Hematopoietic multipotent progenitor cell (in vitro differentiated cells): Measurements from ENCODE around the gene DMKN. TPM values are rescaled to one million over a fixed set of nuclear protein-coding genes. Genes with fewer than 3 reads are reported as not detected.

Experiments used
- DNase-seq, 3 donors: peaks; one replicate each; pipeline ENCODE4 v3.0.0-alpha.2; 2011 to 2015; ENCODE audit warnings: low read depth in 2 of 3, low spot score in 2 of 3
- total RNA-seq: library from RNA; depleted of rRNA; stranded (reverse); fragments of >200 nt; gene quantifications from one replicate; pipeline ENCODE4 v1.2.3, GENCODE V29; 2012

Gene DMKN
- total RNA-seq, 1 donor, result 1.6 TPM

DNA sequence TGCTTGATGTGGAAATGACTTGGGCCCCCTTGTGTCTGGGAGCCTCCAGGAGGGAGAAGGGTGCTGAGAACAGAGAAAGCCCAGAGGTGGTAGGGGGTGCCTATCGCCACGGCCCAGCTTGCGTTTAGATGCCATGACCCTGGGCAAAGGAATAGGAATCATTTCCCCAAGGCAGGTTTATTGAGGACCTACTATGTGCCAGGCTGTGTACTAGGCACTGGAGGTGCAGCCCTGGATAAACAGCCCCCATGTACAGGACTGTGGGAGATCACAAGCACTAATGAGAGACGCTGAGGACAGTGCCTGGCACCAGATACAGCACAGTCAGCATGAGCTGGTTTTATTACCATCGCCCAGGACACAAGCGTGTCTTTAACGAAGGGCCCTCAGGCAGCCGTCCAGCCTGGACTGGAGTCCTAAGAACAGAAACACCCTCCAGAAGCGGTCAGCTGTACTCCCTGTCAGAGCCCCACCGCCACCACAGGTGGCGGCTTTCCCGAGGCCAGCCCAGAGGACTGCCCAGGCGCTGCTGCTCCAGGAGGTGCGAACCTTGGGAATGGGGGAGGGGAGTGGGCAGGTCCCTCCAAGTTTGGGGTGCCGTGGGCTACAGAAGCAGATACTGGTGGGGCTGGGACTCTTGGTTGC is 36.6 kb upstream of the DMKN start:
- DNase-seq, result no peak

GRCh38 chr19:35549174-35549788 is 35.8 kb upstream of the DMKN start:
- DNase-seq, result peak; percentile 52 to 85 (median 58)

DNA sequence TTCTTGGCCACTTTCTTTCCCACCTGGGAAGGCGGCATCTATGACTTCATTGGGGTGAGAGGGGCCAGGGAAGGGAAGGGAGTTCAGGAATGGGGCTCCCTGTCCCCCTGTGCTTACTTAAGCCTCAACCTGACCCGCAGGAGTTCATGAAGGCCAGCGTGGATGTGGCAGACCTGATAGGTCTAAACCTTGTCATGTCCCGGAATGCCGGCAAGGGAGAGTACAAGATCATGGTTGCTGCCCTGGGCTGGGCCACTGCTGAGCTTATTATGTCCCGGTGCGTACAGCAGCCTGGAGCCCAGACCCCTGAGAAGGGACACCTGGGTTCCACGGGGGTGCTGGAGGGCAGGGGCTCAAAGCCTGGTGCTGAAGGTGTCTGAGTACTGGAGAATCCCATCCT is 33.1 kb upstream of the DMKN start:
- DNase-seq, result no peak

DNA sequence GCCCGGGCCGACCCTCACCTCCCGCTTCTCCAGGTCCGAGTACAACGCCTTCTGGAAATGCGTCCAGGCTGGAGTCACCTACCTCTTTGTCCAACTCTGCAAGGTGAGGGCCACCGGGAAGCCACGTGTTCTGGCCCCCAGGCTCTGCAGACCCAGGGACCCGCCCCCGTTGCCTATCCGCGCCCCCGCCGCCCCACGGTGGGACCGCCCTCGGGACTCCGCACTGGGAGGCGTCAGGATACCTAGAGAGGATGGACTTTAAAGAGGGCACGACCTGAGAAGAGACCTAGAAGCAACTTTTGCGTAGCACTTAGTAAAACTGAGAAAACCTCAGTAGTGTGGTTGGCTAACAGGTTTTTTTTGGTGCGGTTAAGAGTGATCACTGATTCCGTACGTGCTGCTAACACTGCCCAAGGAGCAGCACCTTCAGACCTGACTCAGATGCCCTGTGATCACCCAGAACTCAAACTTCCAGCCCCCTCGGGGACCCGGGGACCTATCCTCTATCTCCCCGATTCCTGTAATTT is 32.5 kb upstream of the DMKN start:
- peak in 1 of 3 donors; percentile 19 for DNase-seq

DNA sequence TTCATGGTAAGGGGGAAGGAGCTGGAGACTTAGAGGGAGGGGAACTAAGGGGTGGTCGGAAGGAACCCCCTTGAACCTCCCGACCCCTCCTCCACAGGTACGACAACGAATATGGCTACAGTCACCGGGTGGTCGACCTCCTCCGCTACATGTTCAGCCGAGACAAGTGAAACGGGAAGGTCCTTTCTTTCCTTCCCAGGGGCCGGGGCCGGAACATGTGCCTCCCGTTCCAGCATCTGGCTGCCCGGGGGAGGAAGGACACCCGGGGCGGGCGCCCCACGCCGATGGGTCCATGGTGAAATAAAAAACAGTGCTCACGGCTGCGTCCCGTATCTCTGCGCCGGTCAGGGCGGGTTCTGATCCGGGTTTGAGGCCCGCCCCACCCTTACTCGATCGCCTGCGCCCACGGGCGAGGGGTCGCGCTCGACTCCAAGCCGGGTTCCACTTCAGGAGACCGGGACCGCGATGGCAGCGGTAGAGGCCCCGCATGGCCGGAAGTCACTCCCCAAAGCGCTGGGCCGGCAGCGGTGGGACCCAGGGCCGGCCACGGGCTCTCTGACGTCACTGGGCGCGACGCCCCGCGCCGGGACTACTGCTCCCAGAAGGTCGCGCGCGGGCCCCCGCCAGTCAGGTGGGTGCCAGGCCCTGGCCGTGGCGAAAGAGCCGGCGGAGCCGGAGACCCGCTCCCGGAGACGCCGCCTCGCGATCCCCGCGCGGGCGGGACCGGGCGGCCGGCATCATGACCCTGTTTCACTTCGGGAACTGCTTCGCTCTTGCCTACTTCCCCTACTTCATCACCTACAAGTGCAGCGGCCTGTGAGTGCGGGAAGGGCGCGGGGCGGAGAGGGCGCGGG is 31.8 kb upstream of the DMKN start, which contains the start of gene TMEM147:
Gene TMEM147 (plus strand): TSS at position 626 of the 854 bp plus-strand sequence. CDS start 114 bp downstream, at position 740.
- peak; percentile 54 to 84 (median 83) for DNase-seq

DNA sequence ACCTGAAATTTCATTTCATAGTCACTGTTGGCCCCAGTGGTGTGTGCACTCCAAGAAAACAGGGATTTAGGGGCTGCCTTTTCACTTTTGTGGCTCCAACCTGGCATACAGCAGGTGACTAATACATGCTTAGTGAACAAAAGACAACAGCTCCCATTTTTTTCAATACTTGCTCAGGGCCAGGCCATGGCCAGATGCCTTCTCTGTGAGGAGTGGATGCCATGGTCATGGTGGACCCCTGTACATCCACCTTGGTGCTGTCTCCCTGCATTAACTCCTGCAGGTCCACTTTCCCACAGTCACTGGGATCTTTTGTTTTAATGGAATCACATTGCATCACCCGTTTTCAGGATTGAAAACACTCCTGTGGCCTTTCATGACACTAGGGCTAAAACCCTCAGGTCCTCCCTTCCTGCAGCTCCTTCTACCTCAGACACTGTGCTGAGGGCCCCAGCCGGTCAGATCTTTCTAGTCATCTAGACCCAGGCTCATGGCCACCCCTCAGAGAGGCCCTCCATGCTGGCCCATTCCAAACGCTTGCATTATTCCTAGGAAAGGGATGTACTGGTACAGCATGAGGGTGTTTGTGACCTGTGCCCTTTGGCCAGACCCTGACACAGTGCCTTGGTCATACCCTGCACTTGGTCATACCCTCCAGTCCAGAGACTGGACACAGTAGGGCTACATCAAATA is 30.8 kb upstream of the DMKN start:
- no peak for DNase-seq

- DNase-seq, result no peak
Measured at GRCh38 chr19:35543280-35544109, 30.0 kb upstream of the DMKN start.

- no peak for DNase-seq
Measured at GRCh38 chr19:35542209-35542608, 28.8 kb upstream of the DMKN start.

DNA sequence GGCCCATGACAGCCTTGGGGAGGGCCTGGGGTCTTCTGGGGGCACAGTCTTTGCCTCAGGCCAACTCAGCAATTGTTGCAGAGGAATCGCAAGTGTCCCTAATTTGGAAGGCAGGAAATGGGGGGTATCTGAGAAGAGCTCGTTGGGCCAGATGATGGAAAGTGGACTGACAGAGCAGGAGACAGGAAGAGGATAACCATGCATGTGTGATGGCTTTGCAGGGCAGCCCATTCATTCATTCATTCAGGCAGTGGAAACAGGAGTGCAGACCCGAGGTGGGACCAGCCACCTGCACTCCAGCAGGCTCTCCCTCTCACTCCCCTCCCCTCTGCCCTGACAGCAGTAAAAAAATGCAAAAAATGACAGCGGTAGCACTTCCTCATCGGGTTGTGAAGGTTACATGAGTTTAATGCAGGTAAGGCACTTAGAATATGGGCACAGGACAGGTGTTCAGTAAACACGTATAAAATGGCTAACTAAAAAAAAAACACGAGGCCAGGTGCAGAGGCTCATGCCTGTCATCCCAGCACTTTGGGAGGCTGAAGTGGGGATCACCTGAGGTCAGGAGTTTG is 27.0 kb upstream of the DMKN start:
- no peak for DNase-seq

- DNase-seq, result no peak
Measured at GRCh38 chr19:35539850-35540249, 26.4 kb upstream of the DMKN start.

DNA sequence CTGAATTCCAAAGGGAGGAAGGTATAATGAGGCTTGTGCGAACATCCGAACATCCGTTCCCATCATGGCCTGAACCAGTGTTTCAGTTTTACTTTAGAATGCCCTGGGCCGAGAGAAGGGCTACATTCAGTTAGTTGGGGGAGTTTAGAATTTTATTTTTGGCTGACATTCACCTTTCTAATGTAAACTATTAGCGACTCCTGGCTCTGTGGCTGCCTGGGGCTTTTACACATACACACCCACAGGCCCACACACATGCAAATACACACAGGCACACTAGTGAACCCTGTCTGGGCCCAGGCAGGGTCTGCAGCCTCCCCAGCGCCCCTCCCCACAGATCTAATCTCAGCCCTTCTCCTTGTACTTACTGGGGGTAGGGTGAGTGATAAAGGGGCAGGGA is 25.9 kb upstream of the DMKN start:
- DNase-seq, result no peak

- no peak for DNase-seq
Measured at GRCh38 chr19:35534803-35535480, 21.5 kb upstream of the DMKN start.

GRCh38 chr19:35533822-35534392 is 20.5 kb upstream of the DMKN start:
- peak in 2 of 3 donors; percentile 77 to 83 for DNase-seq

GRCh38 chr19:35533201-35533821 is 19.9 kb upstream of the DMKN start, which contains the start of gene GAPDHS:
GAPDHS (plus strand) TSS chr19:35533456; CDS start chr19:35533528, 72 bp downstream.
- DNase-seq, result no peak

DNA sequence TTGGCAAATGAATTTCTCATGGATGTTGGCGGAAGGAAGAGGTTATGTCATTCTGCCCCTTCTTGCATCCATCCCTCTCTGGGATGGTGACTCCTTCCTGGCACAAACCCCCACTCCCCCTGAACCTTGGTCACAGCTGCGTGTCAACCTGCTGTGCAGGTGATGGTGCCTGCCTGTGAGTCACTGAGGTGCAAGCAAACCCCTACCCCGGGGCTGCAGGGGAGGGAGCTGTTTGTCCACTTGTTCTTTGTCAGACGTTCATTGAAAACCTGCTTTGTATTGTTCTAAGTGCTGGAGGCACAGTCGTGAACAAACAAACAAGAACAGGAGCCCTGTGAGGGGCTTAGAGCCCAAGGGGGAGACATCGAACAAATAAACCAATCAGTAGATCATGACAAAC is 17.8 kb upstream of the DMKN start:
- no peak for DNase-seq

DNA sequence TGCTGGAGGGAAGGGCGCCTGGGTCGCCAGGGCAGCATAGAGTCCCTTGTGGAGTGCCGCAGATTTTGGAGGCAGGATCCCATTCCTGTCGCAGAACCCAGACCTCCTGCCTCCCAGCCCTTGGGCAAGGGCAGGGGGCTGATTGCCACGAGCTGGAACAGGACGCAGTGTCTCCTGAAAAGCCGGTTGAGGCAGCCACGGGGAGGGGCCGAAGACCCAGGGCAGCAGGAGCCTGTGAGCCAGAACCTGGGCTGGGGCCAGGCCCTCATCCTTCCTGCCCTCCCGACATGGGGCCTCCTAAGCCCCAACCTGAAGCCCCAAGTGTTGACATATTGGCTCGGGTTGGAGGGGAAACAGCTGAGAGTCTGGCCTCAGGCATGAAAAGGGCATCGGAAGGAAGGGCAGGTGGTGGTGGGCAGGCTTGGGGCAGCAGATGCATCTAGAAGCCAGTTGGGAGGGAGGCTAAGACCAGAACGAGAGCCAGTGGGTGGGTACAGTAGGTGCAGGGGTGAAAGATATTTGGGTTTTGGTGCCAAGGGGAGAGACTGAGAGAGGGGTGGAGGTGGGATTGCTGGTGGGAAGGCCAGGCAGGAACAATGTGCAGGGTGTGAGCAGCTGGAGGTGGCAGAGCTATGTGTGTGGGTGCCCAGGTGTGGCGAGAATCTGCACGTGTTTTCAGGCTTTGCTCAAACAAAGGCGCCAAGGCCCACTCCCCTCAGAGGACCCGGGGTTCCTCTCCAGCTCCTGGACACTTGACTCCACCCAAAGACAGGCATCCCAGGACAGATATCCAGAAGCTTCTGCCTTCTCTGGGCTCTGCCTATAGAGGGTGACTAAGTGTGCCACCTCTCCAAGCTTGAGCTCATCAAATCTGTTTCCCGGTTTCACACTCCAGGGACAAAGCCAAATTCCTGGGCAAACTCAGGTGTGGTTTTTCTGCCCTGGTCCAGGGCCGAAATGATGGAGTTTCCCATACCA is 16.1 kb upstream of the DMKN start:
- peak in 1 of 3 donors; percentile 86 for DNase-seq
